ENCODE results near the gene BLM. TPM values are rescaled to one million over a fixed set of nuclear protein-coding genes. Genes with fewer than 3 reads are reported as not detected.
A peak's percentile ranks its signal among the peaks of the same experiment; 100 is the strongest.

Gene BLM
- total and polyA plus RNA-seq, 2 of the 13 experiments (the other 11 are each of a cell fraction or from before 2014, with no cell fraction given): 5.1 to 11.8 TPM

- H3K9me3 ChIP-seq (ENCODE audit: low read length): no peaks in the 10 kb centered on the region
- H3K4me3 ChIP-seq (replicated peaks in 1 of 3; ENCODE audit: insufficient read depth in 1 of 3, low read depth in 2 of 3, low read length in 3 of 3): no peak overlapping the region
- FAIRE-seq (no peak), ATAC-seq (no peak), DNase-seq (ENCODE audit: low spot score) (no peak)
- no TSS peak for BruUV-seq (replicated peaks)
- no peak for TF ChIP-seq NR2F1 (CRISPR knock-in tag; IDR thresholded peaks at IDR 0.05)
- H3K4me2 ChIP-seq (ENCODE audit: low read depth, low read length): no peak overlapping the region
- no peak overlapping the region for H3K9ac ChIP-seq (ENCODE audit: insufficient read depth, low read depth, low read length)
- no peak overlapping the region for H2AFZ ChIP-seq (ENCODE audit: low read length)
- ChIA-PET POLR2A (no interaction called here), CTCF (ENCODE audit: low intra/inter-chr PET ratio, low total read pairs) (no interaction called here)
- peaks cover 19% of the 10 kb centered on the region for H3K4me1 ChIP-seq (ENCODE audit: insufficient read depth, low read length)
- no peak overlapping the region for H3K27ac ChIP-seq (ENCODE audit: extremely low read length, insufficient read depth, low read length)
- intact Hi-C loops (cut with micrococcal nuclease; ENCODE audit: unreplicated experiment) (no loop called here), in situ Hi-C loops (cut with HindIII; ENCODE audit: extremely low pct_ligation_motif_present, low pct_unique_long_range_greater_than_20kb) (no loop called here)
- no peaks in the 10 kb centered on the region for H3K36me3 ChIP-seq (replicated peaks in 1 of 2; ENCODE audit: control insufficient read depth in 1 of 2, insufficient read depth in 2 of 2, low read length in 2 of 2)
- WGBS (ENCODE audit: low lambda C conversion rate): 34% methylated on average over 5 of the region's 5 CpGs
- peaks cover 2 to 24% of the 10 kb centered on the region in 2 experiments; a peak in 3 of 5 replicates for H3K27me3 ChIP-seq (ENCODE audit: control insufficient read depth in 1 of 2, insufficient read depth in 2 of 2, low read length in 2 of 2)
- H3K79me2 ChIP-seq (ENCODE audit: insufficient read depth, low read length): no peaks in the 10 kb centered on the region
- no peaks in the 10 kb centered on the region for H4K20me1 ChIP-seq (ENCODE audit: insufficient read depth, low read length)
These were observed 117.5 kb downstream of the BLM start for GRCh38 chr15:90834626-90835025.

GRCh38 chr15:90836296-90836871 lies 119.2 kb downstream of the BLM start:
- no peaks in the 10 kb centered on the region for H3K9me3 ChIP-seq (ENCODE audit: low read length)
- no peak for FAIRE-seq
- peak; percentile 53 for DNase-seq (ENCODE audit: low spot score)
- intact Hi-C loops (cut with micrococcal nuclease; ENCODE audit: unreplicated experiment): no loop called here
- peaks cover 35% of the 10 kb centered on the region for H3K4me1 ChIP-seq (ENCODE audit: insufficient read depth, low read length)
- H3K4me2 ChIP-seq (ENCODE audit: low read depth, low read length): no peak overlapping the region
- H4K20me1 ChIP-seq (ENCODE audit: insufficient read depth, low read length): no peaks in the 10 kb centered on the region
- ChIA-PET POLR2A (no interaction called here), CTCF (ENCODE audit: low intra/inter-chr PET ratio, low total read pairs) (no interaction called here)
- no peak overlapping the region for H3K4me3 ChIP-seq (replicated peaks in 1 of 3; ENCODE audit: insufficient read depth in 1 of 3, low read depth in 2 of 3, low read length in 3 of 3)
- H3K27me3 ChIP-seq (ENCODE audit: control insufficient read depth in 1 of 2, insufficient read depth in 2 of 2, low read length in 2 of 2): peaks cover 2 to 34% of the 10 kb centered on the region in 2 experiments; a peak in 3 of 5 replicates
- H3K79me2 ChIP-seq (ENCODE audit: insufficient read depth, low read length): no peaks in the 10 kb centered on the region
- in situ Hi-C loops (cut with HindIII; ENCODE audit: extremely low pct_ligation_motif_present, low pct_unique_long_range_greater_than_20kb): no loop called here
- no peak overlapping the region for H3K9ac ChIP-seq (ENCODE audit: insufficient read depth, low read depth, low read length)
- no peak overlapping the region for H3K27ac ChIP-seq (ENCODE audit: extremely low read length, insufficient read depth, low read length)
- no TSS peak for BruUV-seq (replicated peaks)
- 16% methylated on average over 6 of the region's 7 CpGs for WGBS (ENCODE audit: low lambda C conversion rate)
- no peaks in the 10 kb centered on the region for H3K36me3 ChIP-seq (replicated peaks in 1 of 2; ENCODE audit: control insufficient read depth in 1 of 2, insufficient read depth in 2 of 2, low read length in 2 of 2)
- H2AFZ ChIP-seq (ENCODE audit: low read length): no peak overlapping the region
- peak; percentile 41 for ATAC-seq
- TF ChIP-seq HNRNPH1 (optimal IDR thresholded peaks at IDR 0.05; ENCODE audit: low read depth, low read length): no peak
- no peak for TF ChIP-seq NPAS2 (CRISPR knock-in tag; IDR thresholded peaks at IDR 0.05; ENCODE audit: borderline replicate concordance)
- TF ChIP-seq SAP130 (CRISPR knock-in tag; IDR thresholded peaks at IDR 0.05; ENCODE audit: low read depth): peak; percentile 37; the same call in 1 of the 2 replicates
- TF ChIP-seq KDM4B (CRISPR knock-in tag; IDR thresholded peaks at IDR 0.05): no peak
- peak; percentile 71 for TF ChIP-seq JUND (CRISPR knock-in tag; IDR thresholded peaks at IDR 0.05)
- TF ChIP-seq ZNF75D (CRISPR knock-in tag; IDR thresholded peaks at IDR 0.05; ENCODE audit: borderline replicate concordance): no peak
- TF ChIP-seq KDM1A (CRISPR knock-in tag; IDR thresholded peaks at IDR 0.05): no peak
- peak; percentile 38; the same call in 1 of the 2 replicates for TF ChIP-seq GATAD2A (CRISPR knock-in tag; IDR thresholded peaks at IDR 0.05)
- no peak for TF ChIP-seq ZNF441 (CRISPR knock-in tag; IDR thresholded peaks at IDR 0.05; ENCODE audit: borderline replicate concordance)
- TF ChIP-seq FOXA3 (CRISPR knock-in tag; IDR thresholded peaks at IDR 0.05): peak; percentile 91
- TF ChIP-seq, protein P1, sequence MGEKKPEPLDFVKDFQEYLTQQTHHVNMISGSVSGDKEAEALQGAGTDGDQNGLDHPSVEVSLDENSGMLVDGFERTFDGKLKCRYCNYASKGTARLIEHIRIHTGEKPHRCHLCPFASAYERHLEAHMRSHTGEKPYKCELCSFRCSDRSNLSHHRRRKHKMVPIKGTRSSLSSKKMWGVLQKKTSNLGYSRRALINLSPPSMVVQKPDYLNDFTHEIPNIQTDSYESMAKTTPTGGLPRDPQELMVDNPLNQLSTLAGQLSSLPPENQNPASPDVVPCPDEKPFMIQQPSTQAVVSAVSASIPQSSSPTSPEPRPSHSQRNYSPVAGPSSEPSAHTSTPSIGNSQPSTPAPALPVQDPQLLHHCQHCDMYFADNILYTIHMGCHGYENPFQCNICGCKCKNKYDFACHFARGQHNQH (CRISPR knock-in tag; IDR thresholded peaks at IDR 0.05): no peak
- TF ChIP-seq FOSL1 (CRISPR knock-in tag; IDR thresholded peaks at IDR 0.05; ENCODE audit: borderline replicate concordance): peak; percentile 73
- no peak for TF ChIP-seq CCDC6 (CRISPR knock-in tag; IDR thresholded peaks at IDR 0.05)
- peak; percentile 96 for TF ChIP-seq FOSL2 (CRISPR knock-in tag; IDR thresholded peaks at IDR 0.05)
- no peak for TF ChIP-seq ZFP62 (CRISPR knock-in tag; IDR thresholded peaks at IDR 0.05)
- TF ChIP-seq BCL6 (CRISPR knock-in tag; IDR thresholded peaks at IDR 0.05): peak; percentile 79
- TF ChIP-seq ZSCAN20 (CRISPR knock-in tag; IDR thresholded peaks at IDR 0.05; ENCODE audit: borderline replicate concordance): no peak
- TF ChIP-seq ZKSCAN1 (IDR thresholded peaks at IDR 0.05; ENCODE audit: low read length): no peak
- peak; percentile 29; the same call in 1 of the 2 replicates for TF ChIP-seq RARA (CRISPR knock-in tag; IDR thresholded peaks at IDR 0.05)
- no peak for TF ChIP-seq TBL1XR1 (IDR thresholded peaks at IDR 0.05; ENCODE audit: borderline replicate concordance, low read length, partially characterized antibody)

Data from HepG2 (cell line).